GM18505 (cell line): ENCODE results near the gene MRPL10.
"Not testable (repeated sequence)": the region's sequence is repeated elsewhere in the genome, so short reads cannot be mapped to it uniquely, and the experiment has no call there.

Experiments used
- ATAC-seq: cut with Tn5 transposase; IDR thresholded peaks from one replicate; pipeline ENCODE4 v1.9.1; 2021; ENCODE audit not compliant: unreplicated experiment
- POLR2A ChIP-seq: IDR thresholded peaks from 4 replicates; pipeline ENCODE4 v1.6.1; 2011; ENCODE audit warnings: borderline replicate concordance; ENCODE audit not compliant: insufficient read depth, insufficient read length; ENCODE audit errors: extremely low read depth

Gene MRPL10

DNA sequence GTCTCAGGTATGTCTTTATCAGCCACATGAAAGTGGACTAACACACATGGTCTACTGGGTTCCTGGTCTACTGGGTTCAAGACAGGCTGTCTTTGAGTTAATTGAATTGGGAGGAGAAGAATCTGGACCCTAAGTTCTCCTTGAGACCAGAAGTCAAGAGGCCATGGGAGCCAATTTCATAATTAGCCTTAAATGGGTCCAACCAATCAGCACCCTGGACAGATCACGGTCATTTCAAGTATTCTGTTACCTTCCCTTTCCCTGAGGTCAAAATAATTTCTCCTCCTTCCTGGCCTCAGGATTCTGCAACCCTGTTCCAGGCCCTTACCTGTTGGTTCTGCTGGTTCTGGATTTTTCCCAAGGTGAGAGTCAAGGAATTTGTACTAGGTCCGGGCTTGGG is 33.5 kb downstream of the MRPL10 start:
- ATAC-seq: no peak
- no peak for TF ChIP-seq POLR2A

DNA sequence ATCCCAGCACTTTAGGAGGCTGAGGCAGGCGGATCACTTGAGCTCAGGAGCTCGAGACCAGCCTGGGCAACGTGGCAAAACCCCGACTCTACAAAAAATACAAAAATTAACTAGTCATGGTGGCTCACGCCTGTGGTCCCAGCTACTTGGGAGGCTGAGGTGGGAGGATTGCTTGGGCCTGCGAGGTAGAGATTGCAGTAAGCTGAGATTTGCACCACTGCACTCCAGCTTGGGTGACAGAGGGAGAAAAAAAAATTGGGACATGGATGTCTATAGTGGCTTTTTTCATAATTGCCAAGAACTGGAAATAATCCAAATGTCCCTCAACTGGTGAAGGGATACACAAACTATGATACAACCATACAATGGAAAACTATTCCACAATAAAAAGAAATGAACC is 38.4 kb downstream of the MRPL10 start:
- no peak for ATAC-seq
- no peak for TF ChIP-seq POLR2A

DNA sequence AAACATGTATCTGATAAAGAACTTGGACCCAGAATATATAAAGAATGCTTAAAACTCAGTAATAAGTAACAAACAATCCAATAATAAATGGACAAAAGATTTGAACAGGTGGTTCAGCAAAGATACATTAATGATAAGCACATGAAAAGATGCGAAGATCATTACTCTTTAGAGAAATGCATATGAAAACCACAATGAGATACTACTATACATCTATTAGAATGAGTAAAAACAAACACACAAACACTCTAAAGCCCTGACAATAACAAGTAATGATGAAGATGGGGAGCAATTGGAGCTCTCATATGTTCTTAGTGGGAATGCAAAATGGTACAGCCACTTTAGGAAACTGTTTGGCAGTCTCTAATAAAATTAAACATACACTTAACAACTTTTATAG is 38.9 kb downstream of the MRPL10 start:
- no peak for TF ChIP-seq POLR2A
- ATAC-seq: no peak

DNA sequence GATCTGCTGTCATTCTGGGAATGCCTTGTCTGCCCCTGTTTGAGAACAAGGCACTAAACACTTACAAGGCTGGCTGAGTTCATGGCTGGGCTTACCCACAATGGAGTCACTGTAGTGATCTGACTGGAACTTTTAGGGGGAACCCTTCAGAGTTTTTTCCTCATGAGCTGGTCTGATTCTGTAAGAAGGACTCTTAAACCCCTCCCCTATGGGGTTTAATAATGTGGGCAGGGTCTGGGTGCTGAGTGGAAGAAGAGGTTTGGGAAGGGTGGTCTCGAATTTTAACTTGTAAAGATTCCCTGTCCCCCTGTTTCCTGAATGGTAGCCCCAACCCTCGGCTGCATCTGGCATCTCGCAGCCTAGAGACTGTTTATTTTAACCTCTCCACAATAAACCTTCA is 40.3 kb downstream of the MRPL10 start:
- TF ChIP-seq POLR2A: no peak
- no peak for ATAC-seq

DNA sequence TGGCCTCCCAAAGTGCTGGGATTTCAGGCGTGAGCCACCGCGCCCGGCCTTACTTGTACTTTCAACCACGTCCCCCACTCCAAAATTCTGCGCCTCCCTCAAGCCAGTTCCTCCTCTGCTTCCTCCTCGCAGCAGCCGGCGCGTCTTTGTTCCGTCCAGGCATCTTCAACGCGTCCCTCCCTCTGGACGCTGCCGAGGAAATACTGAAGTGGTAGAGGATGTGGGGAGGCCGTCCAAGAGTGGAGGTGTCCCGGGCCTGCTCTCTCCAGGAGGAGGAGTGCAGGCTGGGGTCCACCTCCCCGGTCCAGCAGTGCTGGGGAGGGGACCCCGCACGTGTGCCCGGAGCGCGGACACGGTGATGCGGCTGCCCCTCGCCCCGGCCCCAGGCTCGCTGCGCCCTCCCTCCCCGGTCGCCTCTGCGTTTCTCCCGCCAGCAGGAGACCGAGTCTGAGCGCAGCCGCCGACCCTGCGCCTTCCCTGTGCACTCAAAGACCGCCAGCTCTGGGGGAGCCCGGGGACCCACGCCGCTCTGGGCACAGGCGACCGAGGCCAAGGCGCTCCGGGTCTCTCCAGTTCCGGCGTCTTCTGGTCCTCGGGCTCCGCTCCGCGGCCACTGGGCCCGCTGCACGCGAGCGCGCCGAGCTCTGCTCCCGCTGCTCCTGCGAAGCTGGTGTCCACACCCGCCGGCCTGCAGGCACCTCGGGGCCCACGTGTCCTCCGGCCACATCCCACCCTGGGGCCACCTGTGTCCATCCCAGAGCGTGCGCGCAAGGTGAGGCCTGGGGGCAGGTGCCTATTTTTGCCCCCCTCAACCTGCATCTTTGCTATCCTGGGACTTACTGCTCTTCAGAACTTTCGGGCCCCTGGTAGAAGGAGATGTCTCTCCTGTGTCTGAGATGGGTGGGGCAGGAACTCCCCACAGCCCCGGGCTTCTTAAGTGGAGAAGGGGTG is 41.5 kb downstream of the MRPL10 start:
- no peak for ATAC-seq
- no peak for TF ChIP-seq POLR2A

DNA sequence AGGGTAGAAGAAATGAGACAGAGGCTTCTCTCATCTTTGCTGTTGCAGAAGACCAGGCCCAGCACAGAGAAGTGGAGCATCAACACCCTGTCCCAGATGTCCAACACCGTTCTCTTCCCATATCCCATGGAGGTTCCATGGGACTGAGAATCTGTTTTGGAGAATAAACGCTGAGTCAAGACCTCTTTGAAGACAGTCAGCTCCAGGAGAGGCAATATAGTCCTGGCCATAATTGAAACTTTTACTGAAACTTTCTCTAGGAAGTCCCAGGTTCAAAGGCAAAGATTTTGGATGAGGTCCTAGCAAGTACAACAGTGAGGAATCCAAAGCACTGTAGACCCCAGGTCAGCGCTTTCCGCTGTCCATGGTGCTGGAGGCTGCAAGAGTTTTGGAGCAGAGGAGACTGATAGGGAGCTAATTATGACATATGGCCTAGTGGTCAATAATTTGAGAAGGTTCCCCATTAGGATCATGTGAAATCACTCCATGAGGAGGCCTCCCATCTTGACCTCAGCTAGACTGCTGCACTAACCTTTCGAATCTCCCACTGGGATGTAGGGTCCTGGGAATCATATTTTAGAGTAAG is 45.7 kb downstream of the MRPL10 start:
- no peak for TF ChIP-seq POLR2A
- no peak for ATAC-seq

DNA sequence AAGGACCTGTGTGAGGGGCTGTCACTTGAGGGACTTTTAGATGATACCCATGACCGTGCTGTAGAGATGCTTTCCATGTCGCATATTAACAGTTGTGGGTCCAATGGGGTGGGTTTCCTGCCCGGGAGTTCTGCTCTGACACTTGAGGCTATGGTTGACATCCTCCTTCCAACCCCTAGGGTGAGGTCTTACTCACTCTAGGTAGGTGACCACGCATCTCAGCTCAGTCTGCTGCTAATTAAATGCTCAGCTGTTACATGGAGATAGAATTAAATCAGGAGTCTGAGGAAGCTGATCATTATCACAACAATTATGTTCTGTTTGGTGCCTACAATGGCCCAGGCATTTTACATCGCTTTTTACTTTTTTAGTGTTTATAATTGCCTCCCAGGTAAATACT is 49.9 kb downstream of the MRPL10 start:
- no peak for ATAC-seq
- TF ChIP-seq POLR2A: no peak

DNA sequence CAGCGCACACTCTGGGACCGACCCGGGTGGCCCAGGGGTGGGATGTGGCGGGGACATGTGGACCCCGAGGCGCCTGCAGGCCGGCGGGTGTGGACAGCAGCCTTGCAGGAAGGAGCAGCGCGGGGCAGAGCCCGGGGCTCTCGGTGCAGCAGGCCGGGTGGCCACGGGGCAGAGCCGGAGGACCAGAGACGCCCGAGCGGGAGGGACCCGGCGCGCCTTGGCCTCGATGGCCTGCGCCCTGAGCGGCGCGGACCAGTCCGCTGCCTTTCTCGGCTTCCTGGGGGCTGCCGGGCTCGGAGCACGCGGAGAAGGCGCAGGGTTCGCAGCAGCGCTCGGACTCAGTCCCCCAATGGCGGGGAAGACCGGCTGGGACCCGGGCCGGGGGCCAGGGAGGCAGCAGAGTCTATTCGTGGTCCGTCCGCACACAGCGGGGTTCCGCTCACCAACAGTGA is 53.1 kb downstream of the MRPL10 start:
- TF ChIP-seq POLR2A: no peak
- ATAC-seq: no peak

DNA sequence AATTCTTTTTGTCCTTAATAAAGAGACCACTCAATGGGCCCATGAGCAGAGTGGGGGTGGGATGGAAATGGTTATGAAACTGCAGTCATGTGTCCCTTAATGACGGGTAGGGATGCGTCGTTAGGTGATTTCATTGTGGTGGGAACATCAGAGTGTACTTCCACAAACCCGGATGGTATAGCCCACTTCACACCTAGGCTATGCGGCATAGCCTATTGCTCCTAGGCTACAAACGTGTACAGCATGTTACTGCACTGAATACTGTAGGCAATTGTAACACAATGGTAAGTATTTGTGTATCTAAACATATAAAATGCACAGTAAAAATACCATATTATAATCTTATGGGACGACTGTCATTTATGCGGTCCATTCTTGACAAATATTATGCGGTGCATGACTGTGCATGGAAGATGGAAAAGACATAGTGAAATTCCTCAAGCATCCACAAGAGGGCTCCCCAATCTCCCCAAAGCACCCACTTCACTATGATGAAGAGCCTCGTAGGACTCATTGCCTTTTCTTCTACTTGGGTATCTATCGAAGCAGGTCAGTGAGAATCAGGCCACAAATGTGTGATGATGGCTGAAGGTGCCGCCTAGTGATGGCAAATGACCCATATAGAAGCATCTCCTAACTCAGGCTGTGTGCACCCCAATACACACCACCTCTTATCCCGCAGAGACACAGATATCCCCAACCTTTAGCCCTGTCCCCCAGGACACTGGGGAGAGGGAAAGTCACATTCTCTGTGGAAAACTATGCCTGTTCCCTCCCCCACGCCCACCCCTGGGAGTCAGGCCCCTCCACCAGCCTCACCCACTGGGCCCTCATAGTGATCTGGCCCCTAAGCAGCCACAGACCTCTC is 54.8 kb downstream of the MRPL10 start:
- ATAC-seq: no peak
- no peak for TF ChIP-seq POLR2A

DNA sequence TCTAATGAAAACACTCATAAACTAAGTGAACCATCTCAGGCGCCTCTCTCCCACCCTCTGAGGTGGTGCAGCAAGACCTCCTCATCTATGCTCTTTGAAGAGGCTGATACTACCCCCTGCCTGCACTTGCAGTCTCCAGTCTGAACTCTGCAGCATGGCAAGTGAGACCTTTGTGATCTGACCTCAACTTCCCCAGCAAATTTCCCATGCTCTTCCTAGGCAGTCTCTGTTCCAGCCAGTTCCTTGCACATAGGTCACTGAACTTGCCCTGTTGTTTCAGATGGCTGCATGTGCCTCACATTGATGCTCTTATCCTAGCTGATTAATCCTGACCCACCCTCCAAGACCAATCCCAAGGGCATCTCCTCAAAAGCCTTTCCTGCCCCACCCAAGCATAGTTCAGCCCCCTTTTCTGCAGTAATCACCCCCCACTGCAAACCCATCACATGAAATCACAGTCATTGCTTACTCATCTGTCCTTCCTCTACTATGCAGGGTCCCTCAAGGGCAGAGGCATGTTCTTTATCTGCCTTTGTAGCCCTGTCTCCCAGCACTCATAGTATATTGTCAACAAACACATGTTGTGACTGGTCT is 56.3 kb downstream of the MRPL10 start:
- TF ChIP-seq POLR2A: no peak
- no peak for ATAC-seq

DNA sequence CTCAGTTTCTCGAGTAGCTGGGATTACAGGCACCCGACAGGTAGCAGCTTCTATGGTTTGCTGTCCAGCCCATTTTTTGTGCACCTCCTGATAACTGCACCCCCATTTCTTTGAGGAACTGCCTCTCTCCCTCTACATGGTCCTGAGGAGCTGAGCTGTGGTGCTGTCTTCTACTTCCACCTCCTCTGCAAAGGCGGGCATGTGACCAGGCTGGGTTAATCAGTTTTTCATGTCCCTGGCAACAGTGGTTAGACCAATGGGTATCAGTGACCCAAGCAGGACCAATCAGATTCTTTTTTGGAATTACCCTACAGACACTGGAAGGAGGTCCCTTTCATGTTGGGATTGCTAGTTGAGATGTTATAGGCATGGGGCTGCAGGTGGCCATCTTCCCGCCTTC is 57.0 kb downstream of the MRPL10 start:
- no peak for ATAC-seq
- TF ChIP-seq POLR2A: no peak

DNA sequence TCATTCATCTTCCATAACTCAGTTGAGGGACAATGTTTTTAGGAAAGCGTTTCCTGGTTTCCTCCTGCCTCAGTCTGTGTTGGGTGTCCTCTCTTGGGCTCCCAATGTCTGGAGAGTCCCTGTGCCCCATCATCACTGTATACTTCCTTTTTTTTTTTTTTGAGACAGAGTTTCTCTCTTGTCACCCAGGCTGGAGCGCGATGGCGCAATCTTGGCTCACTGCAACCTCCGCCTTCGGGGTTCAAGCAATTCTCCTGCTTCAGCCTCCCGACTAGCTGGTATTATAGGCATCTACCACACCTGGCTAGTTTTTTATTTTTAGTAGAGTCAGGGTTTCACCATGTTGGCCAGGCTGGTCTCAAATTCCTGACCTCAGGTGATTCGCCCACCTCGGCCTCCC is 57.7 kb downstream of the MRPL10 start:
- not testable (repeated sequence) for ATAC-seq
